ENCODE results near the gene GLYR1.

GLYR1 gene

DNA sequence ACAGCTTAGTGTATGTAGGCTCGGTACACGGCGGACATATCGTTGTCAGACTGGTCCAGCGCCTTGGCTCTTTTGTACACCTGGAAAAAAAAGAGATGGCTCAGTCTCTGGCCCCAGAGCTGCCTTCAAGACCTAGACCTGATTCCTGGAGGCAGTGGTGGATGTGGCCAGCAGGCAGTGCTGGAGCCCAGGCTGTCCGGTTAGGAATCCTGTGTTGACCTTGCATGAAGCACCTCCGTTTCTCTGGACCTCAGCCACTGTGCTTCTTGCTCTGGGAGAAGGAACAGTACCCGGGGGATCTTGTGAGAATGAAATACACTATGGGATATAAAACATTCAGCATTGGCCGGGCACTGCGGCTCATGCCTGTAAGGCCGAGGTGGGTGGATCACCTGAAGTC lies 41.9 kb downstream of the GLYR1 start:
- no peak for DNase-seq (ENCODE audit: low read depth)

DNA sequence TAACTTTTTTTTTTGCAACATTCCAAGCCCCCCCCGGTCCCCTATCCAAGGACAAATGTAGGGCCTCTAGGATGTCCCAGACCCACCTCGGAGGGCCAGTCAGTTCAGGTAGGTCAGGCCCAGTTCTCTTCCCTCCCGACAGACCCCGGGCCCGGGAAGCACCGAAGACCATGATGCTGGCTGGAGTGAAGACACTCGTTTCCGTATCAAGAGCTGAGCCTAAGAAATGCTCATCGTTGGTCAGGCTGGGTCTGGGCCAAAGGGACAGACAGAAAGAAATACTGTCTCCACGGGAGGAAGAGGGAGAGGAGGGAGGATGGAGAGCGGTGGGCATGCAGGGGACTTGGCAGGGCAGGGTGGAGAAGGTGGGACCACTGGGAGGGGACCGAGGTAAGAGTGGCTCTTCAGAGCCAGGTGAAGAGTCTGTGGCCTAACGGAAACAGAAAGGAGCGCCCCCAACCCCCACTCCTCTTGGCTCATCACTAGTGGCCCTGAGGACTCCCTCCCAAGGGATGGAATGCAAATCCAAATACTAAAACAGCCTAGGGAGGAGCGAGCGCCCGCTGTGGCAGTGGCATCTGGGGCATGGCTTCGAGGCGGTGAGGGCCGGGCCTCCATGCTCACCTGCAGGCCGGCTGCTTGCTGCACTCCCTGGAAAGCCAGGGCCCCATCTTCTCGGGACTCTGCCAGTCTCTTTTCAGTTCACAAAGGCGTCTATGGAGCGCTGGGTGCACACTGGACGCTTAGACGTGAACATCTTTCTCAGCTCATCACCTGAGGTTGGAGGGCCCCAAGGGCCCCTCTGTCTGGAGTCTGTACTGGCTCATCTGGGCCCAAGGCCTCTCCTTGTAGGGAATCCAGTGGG lies 43.0 kb downstream of the GLYR1 start:
- no peak for DNase-seq (ENCODE audit: low read depth)

DNA sequence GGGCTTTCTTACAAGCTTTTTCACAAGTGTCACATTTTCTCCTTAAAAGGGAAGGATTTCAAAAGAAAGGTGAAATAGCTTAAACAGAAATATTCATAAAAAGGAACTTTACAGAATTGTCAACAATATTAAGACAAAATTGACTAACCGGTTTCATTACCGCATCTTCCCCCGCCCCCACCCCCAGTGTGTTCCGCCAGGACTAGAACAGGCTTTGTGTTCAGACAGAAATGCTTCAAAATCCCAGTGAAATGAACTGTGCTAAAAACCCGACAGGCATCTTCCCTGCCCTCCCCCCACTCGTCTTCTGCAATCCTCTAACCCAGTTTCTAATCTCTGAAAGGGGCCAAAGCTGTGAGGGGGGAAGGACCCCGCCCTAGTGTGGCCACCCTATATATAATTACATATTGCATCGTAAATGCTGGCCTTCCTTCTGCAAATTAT lies 43.7 kb downstream of the GLYR1 start:
- no peak for DNase-seq (ENCODE audit: low read depth)

DNA sequence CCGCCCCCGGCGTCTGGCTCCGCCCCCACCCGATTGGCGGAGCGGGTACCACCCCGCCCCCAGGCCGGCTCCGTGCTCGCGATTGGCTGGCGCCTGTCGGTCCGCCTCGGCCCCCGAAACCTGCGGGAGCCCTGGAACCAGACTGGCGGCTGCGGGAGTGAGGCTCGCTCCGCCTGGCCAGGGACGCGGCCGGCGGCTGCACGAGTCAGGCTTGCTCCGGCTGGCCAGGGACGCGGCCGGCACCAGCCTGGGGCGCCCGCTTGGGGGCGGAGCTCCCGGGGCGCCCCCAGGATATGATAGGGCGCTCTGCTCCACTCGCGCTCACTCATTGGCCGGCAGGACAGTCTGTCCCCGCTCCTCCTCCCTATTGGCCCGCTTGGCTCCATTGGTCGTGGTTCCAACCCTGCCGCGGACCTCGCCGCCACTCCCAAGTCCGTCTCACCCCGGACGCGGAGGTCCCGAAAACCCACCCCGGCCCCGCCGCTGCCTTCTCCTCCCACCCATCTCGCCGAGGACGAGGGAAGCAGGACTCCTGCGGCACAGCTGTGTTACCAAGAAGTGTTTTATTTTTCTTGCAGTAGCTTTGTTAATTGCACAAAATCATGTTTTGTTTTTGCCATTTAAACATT lies 44.3 kb downstream of the GLYR1 start:
- DNase-seq (ENCODE audit: low read depth) = peak; percentile 93

DNA sequence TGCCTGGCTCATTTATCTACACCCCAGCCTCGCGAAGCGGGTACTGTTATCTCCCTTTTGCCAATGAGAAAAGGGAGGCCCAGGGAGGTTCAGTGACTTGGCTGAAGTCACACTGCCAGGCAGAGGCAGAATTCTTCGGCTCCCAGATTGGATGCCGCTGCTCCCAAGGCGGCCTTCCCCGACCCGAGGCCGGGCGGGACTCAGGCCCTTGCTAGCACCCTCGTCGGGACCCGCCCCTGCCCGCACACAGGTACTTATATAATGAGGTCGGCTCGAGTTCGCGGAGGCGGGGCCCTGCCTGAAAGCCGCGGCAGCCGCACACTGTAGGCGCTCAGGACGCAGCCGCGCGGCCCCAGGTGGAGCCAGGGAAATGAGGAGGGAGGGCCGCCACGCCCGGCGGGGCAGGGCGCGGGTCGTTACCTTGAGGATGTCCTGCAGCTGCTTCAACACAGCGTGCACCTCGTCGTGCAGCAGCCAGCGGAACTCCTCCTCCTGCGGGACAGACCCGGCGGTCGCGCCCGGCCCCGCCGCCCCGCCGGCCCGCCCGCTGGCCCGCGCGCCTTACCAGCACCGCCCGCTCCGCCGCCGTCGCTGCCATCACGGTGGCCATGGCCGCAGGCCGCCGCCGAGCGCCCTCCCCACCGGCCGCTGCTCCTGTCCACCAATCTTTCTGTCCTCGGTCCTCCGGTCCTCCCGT lies 45.0 kb downstream of the GLYR1 start, which contains the start of gene ROGDI:
TSS of gene ROGDI (minus strand) at position 672 of the 697 bp plus-strand sequence. CDS start at position 610, 62 bp downstream.
- peak; percentile 63 for DNase-seq (ENCODE audit: low read depth)

DNA sequence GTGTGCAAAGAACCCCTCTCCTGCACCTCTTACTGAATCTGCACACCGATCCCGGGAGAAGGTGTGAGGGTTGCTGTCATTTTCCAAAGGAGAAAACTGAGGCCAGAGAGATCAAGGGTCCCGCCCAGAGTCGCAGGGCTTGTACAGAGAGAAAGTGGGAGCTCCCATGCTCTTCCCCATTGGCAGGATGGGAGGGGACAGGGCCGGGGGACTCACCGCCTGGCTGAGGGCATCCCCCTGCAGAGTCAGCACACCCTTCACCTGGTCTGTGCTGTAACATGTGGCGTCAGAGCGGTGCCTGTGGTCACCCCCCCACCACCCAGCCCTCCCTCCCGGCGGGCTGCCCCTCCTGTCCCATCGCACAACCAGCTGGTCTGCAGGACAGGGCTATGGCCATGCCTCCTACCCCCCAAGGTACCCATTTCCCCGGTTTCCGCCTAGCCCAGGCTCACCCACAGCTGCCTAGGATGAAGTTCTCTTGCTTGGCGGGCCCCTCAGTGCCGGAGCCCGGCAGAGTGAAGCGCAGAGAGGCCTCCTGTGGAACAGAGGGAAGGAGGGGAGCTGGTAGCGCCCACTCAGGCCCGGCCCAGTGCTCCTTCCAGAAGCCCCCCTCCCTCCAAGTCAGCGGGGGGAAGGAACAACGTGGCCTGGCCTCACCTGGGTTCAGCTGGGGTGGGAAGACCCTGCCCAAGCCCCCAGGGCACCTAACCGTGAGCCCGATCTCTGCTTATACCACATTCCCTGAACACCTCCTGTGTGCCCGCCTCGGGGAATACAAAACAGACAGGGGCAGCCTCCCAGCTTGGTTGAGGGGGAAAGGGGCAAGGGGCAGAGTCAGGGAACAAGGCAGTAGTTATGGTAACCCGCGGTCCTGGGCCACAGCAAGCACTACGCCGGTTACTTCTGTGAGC lies 45.8 kb downstream of the GLYR1 start:
- DNase-seq (ENCODE audit: low read depth) = no peak

DNA sequence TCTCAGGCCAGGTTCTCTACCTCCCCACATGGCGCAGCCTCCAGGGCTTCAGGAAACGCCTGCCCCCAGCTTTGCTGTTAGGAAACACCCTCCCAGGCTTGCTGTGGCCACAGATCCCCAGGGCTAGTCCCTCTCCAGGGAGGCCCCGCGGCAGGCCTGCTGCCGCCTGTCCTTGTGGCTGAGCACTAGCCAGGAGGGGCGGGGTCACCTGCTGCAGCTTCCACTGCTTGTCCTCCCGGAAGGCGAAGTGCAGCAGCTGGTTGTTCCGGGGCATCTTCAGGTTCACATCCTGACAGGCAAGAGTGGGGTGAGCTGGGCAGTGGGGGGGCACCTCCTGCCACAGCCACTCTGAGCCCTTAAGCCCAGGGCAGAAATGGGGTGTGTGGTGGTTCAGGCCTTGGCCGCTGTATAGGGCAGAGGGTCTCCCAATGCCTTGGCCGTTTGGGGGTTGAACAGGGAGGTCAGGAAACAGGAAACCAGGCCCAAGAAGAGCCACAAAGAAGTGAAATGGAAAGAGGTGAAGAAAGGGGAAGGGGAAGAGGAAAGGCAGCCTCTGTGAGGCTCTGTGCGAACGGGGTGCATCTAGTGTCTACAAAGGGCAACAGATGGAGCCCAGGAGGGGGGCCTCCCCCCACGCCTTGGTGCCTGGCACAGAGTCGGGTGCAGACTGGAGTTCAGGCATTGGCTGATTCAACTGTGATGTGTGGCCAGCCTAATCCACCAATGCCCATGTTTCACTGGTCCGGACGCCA lies 46.6 kb downstream of the GLYR1 start:
- no peak for DNase-seq (ENCODE audit: low read depth)

DNA sequence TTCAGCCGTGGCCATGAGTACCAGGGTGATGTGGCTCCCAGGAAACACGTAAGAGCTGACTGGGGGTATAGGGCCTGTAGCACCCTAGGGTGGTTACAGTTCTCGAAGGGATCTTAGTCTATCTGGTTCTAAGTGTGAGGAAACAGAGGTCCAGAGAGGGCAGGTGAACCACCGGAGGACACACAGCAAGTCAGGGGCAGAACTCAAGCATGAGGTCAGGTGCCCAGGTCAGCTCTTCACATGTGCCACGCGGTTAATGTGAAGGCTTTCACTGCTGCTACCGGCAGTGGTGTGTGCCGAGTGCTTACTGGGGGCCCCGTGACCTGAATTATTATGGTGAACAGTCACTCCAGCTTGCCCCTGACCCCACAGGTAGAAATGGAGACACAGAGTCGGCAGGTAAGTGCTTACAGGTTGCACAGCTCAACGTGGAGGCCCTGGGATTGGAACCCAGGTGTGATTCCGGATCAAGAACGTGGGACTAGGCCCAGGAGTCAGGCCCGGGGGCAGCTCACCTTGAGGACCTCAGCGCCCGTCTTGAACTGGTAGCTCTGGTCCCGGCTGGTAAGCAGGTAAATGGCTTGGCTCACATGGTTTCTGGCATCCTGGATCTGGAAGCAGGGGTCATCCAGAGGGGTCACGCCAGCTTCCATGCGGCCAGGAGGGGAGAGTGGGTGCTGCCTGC lies 47.8 kb downstream of the GLYR1 start:
- DNase-seq (ENCODE audit: low read depth) = no peak

DNA sequence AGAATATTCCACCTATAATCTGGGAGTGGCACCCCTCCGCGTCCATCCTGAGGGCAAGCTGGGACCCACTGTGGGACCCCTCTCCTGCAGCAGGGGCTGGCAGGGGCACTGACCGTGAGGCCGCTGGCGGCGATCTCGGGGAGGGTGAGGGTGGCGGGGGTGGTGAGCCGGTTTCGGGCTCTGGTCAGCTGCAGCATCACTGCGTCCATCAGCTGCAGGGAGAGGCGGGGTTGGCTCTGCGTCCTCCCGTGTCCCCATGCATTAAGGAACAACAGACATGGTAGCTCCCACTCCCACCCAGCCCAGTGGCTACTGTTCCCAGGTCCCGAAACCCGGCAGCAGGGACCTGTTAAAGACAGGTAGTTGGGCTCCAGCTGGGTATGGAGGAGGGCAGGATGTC lies 48.6 kb downstream of the GLYR1 start:
- no peak for DNase-seq (ENCODE audit: low read depth)

DNA sequence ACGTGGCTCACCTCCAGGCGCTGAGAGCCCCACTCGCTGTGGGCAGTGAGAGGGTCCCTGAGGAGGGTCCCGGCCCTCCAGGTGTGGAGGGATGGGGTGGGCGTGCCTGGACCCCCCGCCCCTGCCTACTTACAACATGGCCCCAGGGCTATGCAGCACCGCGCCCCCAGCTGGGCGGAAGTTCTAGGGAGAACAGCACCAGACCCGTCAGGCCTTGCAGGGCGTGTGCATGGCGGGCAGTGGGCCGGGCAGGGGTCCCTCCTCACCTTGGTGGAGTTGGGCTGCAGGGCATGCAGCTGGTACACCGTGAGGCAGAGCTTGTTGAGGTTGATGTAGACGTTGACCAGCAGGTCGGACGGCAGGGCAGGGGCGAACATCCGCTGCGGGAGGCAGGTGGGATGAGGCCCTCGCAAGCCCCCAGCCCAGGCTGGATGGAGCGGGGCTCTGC lies 49.3 kb downstream of the GLYR1 start:
- DNase-seq (ENCODE audit: low read depth) = no peak

DNA sequence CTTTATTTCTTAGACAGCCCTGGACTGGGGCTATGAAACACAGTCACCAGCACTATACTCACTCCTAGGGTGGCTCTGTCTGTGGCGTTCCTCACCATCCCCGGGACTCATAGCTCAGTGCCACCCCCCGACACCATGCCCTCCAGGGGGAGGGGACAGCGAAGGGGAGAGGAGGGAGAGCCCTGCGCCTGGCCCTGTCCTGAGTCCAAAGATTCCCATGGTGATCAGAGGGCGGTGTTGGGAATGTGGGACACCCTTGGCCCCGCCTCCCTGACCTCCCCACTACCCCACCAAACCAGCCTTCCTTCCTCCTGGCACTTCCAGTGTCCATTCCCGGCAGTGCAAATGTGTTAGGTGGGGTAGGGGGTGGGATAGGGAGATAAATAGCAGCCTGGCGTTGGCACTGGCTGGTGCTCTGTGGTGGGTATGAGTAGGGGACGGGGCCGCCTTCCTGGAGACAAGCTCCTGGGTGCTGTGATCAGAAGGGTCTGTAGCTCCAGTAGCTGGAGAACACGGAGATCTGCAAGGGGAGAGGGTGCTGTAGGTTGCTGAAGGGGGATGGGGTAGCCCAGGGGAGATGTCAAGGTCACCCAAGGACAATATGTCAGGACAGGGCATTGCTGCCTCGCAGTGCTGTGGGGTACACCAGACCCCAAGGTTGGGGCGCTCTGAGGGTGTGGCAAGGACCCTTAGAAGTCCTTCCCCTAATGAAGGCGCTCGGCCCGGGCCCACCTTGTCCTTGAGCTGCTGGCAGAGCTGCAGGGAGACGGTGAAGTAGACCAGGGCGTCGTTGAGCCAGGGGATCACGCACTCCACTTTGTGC lies 49.9 kb downstream of the GLYR1 start:
- DNase-seq (ENCODE audit: low read depth) = no peak

DNA sequence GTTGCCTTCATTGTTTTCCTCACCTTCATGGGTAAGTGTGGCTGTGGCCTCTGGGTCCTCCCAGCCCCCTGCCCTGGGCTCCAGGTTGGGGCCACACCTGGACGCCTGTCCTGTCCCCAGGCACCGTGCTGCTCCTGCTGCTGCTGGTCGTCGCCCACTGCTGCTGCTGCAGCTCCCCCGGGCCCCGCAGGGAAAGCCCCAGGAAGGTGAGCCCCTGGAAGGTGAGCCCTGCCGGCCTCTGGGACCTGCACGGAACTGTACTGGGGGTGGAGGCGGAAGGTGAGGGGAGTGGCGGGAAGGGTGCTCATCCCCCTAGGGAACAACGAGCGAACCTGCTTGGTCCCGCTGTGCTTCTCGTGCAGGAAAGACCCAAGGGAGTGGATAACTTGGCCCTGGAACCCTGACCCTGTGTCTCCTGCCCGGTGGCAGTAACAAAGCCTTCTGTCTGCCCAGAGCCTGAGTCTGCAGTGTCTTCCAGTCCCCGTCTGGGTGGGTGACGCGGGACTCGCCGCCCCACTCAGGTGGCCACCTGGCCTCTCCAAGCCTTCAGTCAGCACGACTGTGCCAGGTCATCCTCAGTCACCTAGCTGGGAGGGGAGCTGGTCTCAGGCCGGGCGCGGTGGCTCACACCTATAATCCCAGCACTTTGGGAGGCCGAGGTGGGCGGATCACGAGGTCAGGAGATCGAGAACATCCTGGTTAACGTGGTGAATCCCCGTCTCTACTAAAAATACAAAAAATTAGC lies 51.1 kb downstream of the GLYR1 start:
- DNase-seq (ENCODE audit: low read depth) = no peak

DNA sequence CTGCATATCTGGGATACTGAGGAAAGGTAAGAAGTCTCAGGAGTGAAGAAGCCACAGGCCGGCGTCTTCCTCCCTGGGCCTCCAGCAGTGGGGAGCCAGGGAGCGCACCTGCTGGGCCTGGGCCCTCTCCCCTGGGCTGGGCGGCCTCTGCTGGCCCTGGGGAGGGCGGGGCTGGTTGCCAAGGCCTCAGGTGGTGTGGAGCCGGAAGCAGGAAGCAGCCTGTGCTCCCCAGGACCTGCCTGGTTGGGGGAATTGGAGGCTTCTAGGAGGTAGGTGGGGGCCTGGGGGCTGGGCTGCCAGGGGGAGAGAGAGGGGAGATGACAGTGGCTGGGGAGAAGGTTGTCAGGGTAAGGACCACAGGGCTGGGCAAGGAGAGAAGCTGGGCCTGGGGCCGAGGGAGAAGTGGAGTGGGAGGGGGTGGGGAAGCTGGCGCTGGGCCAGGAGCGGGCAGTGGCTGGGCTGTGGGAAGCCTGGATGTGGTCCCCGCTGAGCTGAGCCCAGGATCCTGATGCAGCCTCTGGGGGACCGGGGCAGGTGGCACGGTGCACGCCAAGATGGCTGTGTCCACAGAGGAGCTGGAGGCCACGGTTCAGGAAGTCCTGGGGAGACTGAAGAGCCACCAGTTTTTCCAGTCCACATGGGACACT lies 51.8 kb downstream of the GLYR1 start, which contains the start of gene SMIM22:
TSS of gene SMIM22 (plus strand) at position 189 of the 647 bp plus-strand sequence. CDS start at position 555, 366 bp downstream.
- no peak for DNase-seq (ENCODE audit: low read depth)

DNA sequence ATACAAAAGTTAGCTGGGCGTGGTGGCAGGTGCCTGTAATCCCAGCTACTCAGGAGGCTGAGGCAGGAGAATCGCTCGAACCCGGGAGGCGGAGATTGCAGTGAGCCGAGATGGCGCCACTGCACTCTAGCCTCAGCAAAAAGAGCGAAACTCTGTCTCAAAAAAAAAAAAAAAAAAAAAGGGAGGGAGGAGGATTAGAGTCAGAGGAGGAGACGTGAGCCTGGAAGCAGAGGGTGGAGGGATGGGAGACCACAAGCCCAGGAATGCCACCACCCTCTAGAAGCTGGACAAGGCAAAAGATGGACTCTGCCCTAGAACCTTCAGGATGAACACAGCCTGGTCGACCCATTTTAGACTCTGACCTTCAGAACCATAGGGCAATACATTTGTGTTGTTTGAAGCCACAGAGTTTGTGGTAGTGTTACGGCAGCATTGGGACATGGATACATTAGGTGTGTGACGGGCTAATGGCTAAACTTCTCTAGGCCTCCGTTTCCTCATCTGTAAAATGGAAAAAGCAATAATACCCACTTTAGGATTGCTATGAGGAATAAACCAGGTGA lies 54.1 kb downstream of the GLYR1 start:
- DNase-seq (ENCODE audit: low read depth) = no peak

DNA sequence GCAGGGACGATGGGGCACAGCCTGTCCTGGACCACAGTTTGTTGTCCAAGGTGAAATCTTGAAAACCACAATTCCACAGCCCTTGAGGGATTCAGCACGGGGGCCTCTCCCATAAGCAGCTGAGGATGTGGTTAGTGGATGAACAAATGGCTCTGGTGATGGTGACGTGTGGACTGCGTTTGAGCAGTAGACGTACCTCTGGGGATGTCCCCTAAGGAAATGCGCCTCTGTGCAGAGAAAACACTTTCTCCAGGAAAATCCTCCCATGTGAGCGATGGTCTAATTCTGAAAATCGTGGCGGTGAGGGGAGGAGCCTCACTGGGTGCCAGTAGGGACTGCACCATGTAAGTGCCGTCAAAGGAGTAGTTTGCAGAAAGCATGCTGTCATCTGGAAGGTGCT lies 56.2 kb downstream of the GLYR1 start:
- DNase-seq (ENCODE audit: low read depth) = no peak

DNA sequence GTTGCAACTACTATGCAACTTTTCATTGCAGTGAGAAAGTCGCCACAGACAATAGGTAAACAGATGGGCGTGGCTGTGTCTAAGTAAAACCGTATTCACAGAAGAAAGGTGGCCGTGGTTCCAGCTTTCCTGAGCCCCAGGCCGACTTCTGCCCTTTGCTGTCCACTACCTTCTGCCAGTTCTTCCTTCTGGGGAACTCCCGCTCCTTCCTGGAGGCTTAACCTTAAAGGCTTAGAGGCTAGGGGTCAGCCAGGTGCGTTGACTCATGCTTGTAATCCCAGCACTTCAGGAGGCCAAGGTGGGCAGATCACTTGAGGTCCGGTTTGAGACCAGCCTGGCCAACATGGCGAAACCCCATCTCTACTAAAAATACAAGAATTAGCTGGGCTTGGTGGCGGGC lies 56.8 kb downstream of the GLYR1 start:
- DNase-seq (ENCODE audit: low read depth) = no peak

DNA sequence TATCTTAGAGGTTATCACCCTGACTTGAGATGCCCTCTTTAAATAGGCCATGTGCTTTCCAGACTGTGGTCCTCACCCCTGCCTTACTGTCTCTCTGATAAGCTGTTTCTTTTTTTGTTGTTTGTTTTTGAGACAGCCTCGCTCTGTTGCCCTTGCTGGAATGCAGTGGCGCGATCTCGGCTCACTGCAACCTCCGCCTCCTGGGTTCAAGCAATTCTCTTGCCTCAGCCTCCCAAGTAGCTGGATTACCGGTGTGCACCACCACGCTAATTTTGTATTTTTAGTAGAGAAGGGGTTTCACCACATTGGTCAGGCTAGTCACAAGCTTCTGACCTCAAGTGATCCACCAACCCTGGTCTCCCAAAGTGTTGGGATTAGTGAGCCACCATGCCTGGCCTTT lies 58.2 kb downstream of the GLYR1 start:
- no peak for DNase-seq (ENCODE audit: low read depth)

DNA sequence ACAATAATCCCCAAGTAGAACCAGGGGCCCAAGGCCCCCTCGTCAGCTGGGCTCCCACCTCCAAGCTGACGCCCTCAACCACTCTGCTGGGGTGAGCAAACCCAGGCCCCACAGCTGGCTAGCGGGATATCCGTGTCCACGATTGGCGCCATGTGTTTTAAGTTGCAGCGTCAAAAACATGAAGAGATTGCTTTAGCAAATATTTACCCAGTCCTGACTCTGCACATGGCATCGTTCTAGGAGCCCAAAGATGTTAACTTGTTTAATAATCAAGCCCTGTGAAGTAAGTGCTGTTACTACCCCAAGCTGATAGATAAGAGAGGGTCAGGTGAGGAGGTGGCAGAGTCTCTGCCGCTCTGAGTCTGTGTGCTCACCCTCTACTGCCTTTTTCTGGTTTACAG lies 58.6 kb downstream of the GLYR1 start:
- no peak for DNase-seq (ENCODE audit: low read depth)

Data from ELR (cell line).